ENCODE results near the gene KIAA1671.
"Not testable (repeated sequence)": the region's sequence is repeated elsewhere in the genome, so short reads cannot be mapped to it uniquely, and the experiment has no call there.

The KIAA1671 gene

DNA sequence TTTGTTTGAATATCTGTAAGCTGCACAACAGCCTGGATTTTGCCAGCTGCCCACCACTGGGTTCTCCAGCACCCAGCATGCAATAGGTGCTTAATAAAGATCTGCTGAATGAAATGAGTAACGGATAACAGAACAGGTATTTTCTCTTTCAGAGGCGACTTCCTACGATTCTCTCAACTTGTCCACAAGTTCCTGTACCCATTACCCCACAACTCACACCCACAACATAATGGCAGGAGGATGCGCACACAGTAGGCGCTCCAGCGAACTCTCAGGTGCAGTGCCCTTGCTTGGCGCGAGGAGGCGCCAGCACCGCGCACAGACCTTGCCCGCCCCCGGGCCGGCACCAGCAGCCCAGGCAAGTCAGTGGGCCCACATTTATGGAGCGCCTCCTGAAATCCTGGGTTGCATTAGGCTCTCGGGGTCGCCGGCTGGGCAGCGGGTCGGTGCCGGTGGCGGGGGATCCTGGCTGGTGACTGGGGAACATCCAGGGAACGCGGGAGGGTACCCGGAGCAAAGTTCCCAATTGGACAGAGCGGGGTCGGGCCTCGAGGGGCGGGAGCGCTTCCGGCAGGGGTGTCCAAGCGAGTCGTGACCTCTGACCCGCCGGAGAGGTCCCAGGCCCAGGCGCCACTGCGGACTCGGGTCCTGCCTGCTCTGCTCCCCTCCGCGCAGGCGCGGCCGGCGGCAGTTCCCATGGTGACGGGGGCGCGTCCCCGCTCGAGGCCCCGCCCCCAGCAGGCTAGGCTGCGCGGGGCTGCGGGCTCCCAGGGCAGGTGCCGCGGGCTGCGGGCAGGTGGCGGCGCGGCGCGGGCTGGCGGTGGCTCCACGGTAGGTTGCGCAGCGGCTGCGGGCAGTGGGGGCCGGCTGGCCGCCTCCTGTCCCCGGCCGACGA is at the start of gene KIAA1671:
Gene KIAA1671 (plus strand): TSS at position 775 of the 895 bp plus-strand sequence. CDS start 75,284 bp downstream, outside the sequence.
- DNase-seq (ENCODE audit: low spot score) = peak; percentile 78

DNA sequence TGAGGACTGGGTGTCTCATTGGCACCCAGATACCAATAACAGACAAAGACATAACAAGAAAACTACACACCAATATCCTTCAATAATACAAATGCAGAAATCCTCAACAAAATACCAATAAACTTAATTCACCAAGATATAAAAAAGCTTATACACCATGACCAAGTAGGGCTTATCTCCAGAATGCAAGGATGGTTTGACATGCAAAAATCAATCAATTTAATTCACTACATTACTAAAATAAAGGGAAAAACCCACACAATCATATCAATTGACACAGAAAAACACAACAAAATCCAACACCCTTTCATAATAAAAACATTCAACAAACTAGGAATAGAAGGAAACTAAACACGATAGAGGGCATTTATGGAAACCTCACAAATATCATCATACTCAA is 46.6 kb upstream of the KIAA1671 start:
- DNase-seq (ENCODE audit: low spot score) = no peak

DNA sequence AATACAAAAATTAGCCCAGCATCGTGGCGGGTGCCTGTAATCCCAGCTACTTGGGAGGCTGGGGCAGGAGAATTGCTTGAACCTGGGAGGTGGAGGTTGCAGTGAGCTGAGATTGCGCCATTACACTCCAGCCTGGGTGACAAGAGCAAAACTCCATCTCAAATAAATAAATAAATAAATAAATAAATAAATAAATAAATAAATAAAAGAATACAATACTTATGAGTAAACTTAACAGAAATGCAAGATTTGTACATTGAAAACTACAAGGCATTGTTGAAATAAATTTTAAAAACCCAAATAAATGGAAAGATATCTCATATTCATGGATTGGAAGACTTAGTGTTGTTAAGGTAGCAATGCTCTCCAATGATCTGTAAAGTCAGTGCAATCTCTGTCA is 45.4 kb upstream of the KIAA1671 start:
- DNase-seq (ENCODE audit: low spot score) = not testable (repeated sequence)

DNA sequence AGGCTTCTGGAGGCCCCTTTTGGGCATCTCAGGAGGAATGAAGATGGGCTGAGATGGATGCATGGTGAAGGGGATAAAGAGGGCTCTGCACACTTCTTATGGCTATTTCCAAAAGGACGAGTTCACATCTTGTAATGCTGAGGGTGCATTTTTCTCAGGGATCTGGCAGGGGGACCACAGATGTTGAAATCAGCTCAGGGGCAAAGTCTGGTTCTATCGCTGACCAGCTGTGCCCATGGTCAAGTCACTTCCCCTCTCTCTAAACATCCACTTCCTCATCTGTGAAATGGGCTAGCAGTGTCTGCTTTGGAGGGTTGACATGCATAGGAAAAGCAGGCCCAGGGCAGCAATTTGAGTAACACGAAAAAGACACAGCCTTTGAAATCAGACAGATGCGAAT is 32.5 kb upstream of the KIAA1671 start:
- no peak for DNase-seq (ENCODE audit: low spot score)

- DNase-seq (ENCODE audit: low spot score) = no peak
Observed at GRCh38 chr22:24925586-24926427, 26.7 kb upstream of the KIAA1671 start.

DNA sequence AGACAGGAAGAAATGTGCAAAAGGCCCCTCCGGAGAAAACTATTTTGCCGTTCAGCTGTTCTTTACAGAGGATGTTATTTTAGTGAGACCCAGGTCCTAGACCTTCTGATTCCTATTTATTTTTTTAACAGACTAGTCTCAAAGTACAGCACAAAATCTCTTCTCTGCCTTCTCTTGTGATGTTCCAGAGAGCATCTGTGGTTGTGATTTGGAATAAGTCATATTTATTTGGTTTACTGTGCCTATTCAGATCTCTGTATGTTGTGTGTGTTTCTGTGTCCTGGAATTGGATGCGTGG is 26.1 kb upstream of the KIAA1671 start:
- no peak for DNase-seq (ENCODE audit: low spot score)

DNA sequence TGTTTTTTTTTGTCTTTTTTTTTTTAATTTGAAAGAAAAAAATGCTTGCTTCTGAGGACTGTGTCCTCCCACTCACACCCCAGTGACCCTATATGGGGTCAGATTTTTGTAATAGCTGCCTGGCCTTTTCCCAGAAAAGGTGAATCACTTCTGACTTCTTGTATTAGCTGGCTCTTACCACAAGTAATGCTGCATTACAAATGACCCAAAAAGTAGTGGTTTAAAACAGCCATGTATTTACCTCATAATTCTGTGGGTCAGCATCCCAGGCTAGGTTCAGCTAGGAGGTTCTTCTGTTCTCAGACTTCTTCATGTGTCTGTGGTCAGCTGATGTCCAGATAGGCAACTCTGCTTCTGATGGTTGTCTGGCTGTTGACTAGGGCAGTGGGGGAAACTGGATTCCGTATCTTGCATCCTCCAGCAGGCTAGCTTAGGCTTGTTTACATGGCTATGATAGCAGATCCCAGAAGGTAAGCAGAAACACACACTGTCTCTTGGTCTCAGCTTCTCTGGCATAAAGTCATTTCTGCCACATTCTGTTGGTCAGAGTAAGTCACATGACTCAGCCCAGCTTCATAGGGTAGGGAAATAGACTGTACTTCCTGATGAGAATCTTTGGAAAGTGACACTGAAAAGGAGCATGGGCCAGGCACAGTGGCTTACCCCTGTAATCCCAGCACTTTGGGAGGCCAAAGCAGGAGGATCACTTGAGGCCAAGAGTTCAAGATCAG is 25.5 kb upstream of the KIAA1671 start:
- no peak for DNase-seq (ENCODE audit: low spot score)

GRCh38 chr22:24928322-24928721 is 24.2 kb upstream of the KIAA1671 start:
- DNase-seq (ENCODE audit: low spot score) = no peak

DNA sequence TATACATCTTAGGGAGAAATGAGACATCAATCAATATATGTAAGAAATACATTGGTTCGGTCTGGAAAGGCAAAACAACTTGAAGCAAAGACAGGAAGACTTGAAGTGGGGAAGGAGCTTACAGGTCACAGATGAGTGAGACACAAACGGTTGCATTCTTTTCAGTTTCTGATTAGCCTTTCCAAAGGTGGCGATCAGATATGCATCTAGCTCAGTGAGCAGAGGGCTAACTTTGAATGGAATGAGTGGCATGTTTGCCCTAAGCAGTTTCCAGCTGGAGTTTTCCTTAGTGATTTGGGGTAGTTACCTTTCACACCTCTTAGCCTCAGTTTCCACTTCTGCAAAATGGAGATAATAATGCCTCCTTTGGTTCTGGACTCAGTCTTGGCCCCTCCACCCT is 21.8 kb upstream of the KIAA1671 start:
- no peak for DNase-seq (ENCODE audit: low spot score)

DNA sequence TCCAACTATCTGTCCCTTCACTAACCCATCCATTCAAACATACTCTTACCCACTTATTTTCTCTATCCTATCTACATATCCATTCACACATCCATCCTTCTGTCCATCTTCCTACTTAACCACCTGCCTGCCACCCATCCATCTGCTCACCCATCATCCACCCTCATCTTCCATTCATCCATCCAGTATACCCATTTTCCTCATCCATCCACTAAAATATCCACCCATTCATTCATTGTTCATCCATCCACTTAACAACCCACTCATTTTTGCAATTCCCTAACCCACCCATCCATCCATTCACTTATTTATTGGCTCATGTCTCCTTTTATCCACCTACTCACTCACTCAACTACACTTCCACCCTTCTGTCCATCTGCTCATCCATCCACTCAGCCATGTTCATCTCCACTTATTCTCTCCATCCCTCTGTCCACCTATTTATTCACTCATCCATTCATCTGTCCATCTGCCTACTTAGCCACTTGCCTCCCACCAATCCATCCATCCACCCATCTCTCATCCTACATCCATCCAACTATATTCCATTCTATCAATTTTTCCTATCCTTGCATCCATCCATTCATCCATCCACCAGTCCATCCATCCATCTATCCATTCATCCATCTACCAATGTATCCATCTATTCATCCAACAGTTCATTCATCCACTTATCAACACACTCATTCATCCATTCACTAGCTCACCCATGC is 16.6 kb upstream of the KIAA1671 start:
- no peak for DNase-seq (ENCODE audit: low spot score)

- no peak for DNase-seq (ENCODE audit: low spot score)
Observed at GRCh38 chr22:24937114-24937513, 15.4 kb upstream of the KIAA1671 start.

DNA sequence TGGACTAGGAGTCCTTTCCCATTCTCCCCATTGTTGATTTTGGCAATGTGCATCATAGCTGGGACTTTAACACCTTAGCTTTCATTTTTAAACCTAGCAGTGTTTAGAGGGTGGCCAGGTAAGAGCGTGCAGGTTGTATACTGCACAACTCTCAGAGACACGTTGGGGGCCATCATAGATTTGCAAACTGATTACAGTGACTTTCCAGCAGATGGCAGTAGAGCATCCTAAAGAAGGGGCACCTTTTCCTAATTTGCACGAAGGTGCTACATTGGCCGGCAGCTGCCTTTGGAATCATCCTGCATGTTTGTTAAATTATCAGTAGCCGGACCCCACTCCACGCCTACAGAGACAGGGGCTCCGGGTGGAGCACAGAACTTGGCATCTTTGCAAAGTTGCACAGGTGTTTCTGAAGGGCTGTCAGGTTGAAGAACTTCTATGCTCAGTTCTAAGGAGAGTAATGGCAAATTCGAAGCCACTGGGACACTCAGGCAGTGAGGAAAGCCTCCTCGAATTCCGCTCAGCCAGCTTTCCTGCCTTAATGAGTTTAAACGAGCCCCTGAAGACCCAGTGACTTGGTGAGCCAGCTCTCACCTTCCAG is 13.7 kb upstream of the KIAA1671 start:
- no peak for DNase-seq (ENCODE audit: low spot score)

GRCh38 chr22:24942301-24942700 is 10.2 kb upstream of the KIAA1671 start:
- DNase-seq (ENCODE audit: low spot score) = no peak

DNA sequence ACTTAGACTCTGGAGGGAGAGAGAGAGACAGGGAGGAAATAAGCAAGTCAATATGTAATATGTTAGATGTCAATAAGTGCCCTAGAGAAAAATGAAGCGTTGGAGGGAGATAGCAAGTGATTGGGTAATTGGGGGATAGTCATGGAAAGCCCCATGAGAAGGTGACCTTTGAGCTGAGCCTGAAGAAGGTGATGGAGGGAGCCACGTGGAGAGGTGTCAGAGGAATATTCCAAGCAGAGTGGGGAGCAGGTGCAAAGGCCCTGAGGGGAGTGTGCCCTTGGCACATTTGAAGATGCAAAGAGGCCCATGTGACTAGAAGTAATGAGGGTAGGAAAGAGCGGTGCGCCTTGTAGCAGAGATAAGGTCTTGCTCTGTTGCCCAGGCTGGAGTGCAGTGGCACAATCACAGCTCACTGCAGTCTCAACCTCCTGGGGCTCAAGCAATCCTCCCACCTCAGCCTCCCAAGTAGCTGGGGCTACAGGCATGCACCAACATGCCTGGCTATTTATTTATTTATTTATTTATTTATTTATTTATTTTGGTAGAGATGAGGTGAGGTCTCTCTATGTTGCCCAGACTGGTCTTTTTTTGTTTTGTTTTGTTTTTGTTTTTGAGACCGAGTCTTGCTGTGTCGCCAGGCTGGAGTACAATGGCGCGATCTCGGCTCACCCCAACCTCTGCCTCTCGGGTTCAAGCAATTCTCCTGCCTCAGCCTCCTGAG is 8.1 kb upstream of the KIAA1671 start:
- DNase-seq (ENCODE audit: low spot score) = no peak

- DNase-seq (ENCODE audit: low spot score) = no peak
Observed at GRCh38 chr22:24945430-24945829, 7.1 kb upstream of the KIAA1671 start.

- no peak for DNase-seq (ENCODE audit: low spot score)
Observed at GRCh38 chr22:24947383-24947782, 5.1 kb upstream of the KIAA1671 start.

DNA sequence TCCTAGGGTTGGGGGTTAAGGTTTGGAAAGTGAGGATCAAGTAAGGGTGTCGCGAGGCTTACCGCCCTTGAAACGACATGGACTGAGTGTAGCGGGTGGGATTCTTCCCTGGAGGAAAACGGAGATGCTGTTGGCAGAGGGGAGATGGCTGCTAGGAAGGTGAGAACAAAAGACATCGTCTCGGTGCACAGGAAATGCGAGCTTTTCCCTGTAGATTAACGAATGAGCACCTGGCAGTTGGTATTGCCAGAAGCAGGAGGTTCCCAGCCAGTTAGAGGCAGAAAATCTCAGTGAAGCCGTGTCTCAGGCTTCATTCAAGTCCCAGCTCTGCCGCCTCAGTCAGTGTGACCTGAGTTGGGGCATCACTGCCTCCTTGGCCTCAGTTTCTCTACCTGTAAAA is 4.6 kb upstream of the KIAA1671 start:
- DNase-seq (ENCODE audit: low spot score) = no peak

GRCh38 chr22:24948356-24949202 is 3.9 kb upstream of the KIAA1671 start:
- no peak for DNase-seq (ENCODE audit: low spot score)

DNA sequence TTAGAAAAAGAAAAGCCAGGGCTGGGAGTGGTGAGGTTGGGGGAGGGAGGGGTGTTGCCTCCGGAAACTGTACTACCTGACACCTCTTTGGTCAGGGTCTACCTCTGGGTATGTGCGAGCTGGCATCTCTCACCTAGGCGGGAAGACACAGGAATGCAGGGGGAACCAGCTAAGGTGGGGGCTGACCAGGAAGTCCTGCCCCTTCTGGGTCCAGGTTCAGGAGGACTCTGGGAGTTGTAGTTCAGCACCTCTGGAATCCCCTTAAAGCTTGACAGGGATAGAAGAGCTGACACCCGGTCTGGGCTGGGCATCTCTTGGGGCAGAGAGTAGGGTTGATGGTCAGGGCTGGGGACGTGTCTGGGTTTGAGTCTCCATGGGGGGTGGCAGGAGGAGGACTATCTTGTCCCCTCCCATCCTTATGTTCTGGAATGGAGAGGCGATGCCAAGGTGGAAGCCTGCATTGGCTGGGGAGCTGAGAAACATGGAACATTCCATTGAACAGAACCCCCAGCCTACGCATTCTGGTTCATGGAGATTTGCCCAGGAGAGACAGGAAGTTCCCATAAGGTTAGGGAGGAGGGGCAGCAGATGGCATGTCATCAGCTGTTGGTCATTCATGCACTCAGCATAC is 2.1 kb upstream of the KIAA1671 start:
- no peak for DNase-seq (ENCODE audit: low spot score)
